Measurements from ENCODE around the gene FLOT1. TPM values are rescaled to one million over a fixed set of nuclear protein-coding genes. Genes with fewer than 3 reads are reported as not detected.

The FLOT1 gene
- total RNA-seq, 1 experiment from 2014 or later, result 110 TPM

DNA sequence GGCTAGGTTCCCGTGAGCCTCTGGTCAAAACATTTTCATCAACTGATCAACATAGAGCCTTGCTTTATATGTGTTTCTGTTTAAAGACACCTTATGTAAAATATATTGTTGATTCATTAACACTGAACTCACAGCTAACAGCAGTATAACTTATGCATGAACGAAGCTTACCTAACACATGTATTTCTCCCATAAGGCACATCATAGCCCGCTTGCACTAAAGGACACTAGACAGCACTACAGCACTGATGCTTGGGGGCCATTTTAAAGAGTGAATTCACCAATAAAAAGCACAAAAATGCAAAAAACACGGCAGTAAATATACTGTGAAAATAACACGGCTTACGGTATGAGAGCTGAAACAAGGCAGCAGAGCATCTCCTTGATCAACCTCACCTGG lies 4.0 kb downstream of the FLOT1 start (continued):
- TF ChIP-seq ARID4B (CRISPR knock-in tag; IDR thresholded peaks at IDR 0.05; ENCODE audit: borderline replicate concordance) (no peak), ZNF425 (CRISPR knock-in tag; conservative IDR thresholded peaks at IDR 0.05) (no peak), NR1H2 (CRISPR knock-in tag; IDR thresholded peaks at IDR 0.05) (no peak), TCF7 (CRISPR knock-in tag; IDR thresholded peaks at IDR 0.05; ENCODE audit: low read depth) (no peak), ZNF138 (CRISPR knock-in tag; conservative IDR thresholded peaks at IDR 0.05) (no peak)
- TF ChIP-seq, protein P1, sequence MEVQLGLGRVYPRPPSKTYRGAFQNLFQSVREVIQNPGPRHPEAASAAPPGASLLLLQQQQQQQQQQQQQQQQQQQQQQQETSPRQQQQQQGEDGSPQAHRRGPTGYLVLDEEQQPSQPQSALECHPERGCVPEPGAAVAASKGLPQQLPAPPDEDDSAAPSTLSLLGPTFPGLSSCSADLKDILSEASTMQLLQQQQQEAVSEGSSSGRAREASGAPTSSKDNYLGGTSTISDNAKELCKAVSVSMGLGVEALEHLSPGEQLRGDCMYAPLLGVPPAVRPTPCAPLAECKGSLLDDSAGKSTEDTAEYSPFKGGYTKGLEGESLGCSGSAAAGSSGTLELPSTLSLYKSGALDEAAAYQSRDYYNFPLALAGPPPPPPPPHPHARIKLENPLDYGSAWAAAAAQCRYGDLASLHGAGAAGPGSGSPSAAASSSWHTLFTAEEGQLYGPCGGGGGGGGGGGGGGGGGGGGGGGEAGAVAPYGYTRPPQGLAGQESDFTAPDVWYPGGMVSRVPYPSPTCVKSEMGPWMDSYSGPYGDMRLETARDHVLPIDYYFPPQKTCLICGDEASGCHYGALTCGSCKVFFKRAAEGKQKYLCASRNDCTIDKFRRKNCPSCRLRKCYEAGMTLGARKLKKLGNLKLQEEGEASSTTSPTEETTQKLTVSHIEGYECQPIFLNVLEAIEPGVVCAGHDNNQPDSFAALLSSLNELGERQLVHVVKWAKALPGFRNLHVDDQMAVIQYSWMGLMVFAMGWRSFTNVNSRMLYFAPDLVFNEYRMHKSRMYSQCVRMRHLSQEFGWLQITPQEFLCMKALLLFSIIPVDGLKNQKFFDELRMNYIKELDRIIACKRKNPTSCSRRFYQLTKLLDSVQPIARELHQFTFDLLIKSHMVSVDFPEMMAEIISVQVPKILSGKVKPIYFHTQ (CRISPR knock-in tag; IDR thresholded peaks at IDR 0.05), result no peak
- TF ChIP-seq, protein P2, sequence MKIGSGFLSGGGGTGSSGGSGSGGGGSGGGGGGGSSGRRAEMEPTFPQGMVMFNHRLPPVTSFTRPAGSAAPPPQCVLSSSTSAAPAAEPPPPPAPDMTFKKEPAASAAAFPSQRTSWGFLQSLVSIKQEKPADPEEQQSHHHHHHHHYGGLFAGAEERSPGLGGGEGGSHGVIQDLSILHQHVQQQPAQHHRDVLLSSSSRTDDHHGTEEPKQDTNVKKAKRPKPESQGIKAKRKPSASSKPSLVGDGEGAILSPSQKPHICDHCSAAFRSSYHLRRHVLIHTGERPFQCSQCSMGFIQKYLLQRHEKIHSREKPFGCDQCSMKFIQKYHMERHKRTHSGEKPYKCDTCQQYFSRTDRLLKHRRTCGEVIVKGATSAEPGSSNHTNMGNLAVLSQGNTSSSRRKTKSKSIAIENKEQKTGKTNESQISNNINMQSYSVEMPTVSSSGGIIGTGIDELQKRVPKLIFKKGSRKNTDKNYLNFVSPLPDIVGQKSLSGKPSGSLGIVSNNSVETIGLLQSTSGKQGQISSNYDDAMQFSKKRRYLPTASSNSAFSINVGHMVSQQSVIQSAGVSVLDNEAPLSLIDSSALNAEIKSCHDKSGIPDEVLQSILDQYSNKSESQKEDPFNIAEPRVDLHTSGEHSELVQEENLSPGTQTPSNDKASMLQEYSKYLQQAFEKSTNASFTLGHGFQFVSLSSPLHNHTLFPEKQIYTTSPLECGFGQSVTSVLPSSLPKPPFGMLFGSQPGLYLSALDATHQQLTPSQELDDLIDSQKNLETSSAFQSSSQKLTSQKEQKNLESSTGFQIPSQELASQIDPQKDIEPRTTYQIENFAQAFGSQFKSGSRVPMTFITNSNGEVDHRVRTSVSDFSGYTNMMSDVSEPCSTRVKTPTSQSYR (CRISPR knock-in tag; IDR thresholded peaks at IDR 0.05), result no peak

DNA sequence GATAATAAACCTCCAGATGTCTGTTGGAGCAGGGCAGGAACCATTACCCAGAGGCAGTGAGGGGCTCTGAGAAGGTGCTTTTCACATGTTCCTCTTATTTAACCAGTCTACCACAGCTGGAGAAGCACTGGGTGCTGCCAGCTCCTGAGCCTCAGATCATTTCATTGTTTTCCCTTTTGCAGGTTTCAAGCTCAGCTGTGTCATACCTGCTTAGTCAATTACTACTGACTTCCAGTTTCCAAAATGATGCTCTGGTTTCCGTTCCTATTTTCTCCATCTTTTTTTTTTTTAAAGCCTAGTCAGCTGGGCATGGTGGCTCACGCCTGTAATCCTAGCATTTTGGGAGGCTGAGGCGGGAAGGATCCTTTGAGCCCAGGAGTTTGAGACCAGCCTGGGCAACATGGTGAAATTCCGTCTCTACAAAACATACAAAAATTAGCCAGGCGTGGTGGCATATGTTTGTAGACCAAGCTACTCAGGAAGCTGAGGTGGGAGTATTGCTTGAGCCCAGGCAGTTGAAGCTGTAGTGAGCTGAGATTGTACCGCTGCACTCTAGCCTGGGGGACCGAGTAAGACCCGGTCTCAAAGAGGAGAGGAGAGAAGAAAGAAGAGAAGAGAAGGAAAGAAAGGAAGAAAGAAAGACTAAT lies 6.7 kb downstream of the FLOT1 start:
- Mint-ChIP-seq H3K27ac (no peak overlapping the region), H3K4me3 (no peak overlapping the region), H3K36me3 (peaks cover 60% of the 10 kb centered on the region), H3K4me1 (peaks cover 6% of the 10 kb centered on the region; the same call in 1 of the 2 replicates), H3K9me3 (no peaks in the 10 kb centered on the region), H3K27me3 (ENCODE audit: low read depth) (no peaks in the 10 kb centered on the region)
- DNase-seq (ENCODE audit: low spot score), result no peak
- ATAC-seq, result no peak
- ChIA-PET POLR2A (no interaction called here), CTCF (interaction anchor here (1.5 kb wide), 1 partner anchor 57 kb away, joined by 6 read pairs; no protein-coding TSS in a partner anchor)
- TF ChIP-seq ATF1 (CRISPR knock-in tag; IDR thresholded peaks at IDR 0.05), result no peak
- no peak for TF ChIP-seq HMGA2 (CRISPR knock-in tag; IDR thresholded peaks at IDR 0.05)
- no peak for TF ChIP-seq CTCF (IDR thresholded peaks at IDR 0.05)
- TF ChIP-seq NR1H2 (CRISPR knock-in tag; IDR thresholded peaks at IDR 0.05), result no peak
- no peak for TF ChIP-seq SOX15 (CRISPR knock-in tag; IDR thresholded peaks at IDR 0.05)
- no peak for TF ChIP-seq NFYB (CRISPR knock-in tag; conservative IDR thresholded peaks at IDR 0.05; ENCODE audit: low read depth)
- no peak for TF ChIP-seq PRRX2 (CRISPR knock-in tag; IDR thresholded peaks at IDR 0.05)
- TF ChIP-seq, protein P3, sequence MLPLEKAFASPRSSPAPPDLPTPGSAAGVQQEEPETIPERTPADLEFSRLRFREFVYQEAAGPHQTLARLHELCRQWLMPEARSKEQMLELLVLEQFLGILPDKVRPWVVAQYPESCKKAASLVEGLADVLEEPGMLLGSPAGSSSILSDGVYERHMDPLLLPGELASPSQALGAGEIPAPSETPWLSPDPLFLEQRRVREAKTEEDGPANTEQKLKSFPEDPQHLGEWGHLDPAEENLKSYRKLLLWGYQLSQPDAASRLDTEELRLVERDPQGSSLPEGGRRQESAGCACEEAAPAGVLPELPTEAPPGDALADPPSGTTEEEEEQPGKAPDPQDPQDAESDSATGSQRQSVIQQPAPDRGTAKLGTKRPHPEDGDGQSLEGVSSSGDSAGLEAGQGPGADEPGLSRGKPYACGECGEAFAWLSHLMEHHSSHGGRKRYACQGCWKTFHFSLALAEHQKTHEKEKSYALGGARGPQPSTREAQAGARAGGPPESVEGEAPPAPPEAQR (CRISPR knock-in tag; IDR thresholded peaks at IDR 0.05), result no peak
- TF ChIP-seq EMX1 (CRISPR knock-in tag; IDR thresholded peaks at IDR 0.05), result no peak
- TF ChIP-seq CREB1 (CRISPR knock-in tag; IDR thresholded peaks at IDR 0.05), result no peak
- no peak for TF ChIP-seq ZBTB21 (CRISPR knock-in tag; IDR thresholded peaks at IDR 0.05; ENCODE audit: borderline replicate concordance)

Measured in WTC11 (cell line).